Lower leg skin (tissue), 3 donors: ENCODE data around the gene FLNB.

Experiments
- POLR2A ChIP-seq, 2 donors: fragments of 450-650 bp; IDR thresholded peaks; one replicate each; pipeline ENCODE4 v1.6.1; 2016 to 2017; ENCODE audit warnings: antibody characterized with exemption in 2 of 2, mild to moderate bottlenecking in 1 of 2, moderate library complexity in 1 of 2
- TF ChIP-seq, protein P1 (sequence below), 3 donors: fragments of 450-650 bp; IDR thresholded peaks; one replicate each; pipeline ENCODE4 v1.5.1; 2016; ENCODE audit warnings: antibody characterized with exemption in 3 of 3, mild to moderate bottlenecking in 3 of 3, moderate library complexity in 2 of 3

- TF ChIP-seq, protein P1, sequence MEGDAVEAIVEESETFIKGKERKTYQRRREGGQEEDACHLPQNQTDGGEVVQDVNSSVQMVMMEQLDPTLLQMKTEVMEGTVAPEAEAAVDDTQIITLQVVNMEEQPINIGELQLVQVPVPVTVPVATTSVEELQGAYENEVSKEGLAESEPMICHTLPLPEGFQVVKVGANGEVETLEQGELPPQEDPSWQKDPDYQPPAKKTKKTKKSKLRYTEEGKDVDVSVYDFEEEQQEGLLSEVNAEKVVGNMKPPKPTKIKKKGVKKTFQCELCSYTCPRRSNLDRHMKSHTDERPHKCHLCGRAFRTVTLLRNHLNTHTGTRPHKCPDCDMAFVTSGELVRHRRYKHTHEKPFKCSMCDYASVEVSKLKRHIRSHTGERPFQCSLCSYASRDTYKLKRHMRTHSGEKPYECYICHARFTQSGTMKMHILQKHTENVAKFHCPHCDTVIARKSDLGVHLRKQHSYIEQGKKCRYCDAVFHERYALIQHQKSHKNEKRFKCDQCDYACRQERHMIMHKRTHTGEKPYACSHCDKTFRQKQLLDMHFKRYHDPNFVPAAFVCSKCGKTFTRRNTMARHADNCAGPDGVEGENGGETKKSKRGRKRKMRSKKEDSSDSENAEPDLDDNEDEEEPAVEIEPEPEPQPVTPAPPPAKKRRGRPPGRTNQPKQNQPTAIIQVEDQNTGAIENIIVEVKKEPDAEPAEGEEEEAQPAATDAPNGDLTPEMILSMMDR (IDR thresholded peaks at IDR 0.05): no peak
- TF ChIP-seq POLR2A (IDR thresholded peaks at IDR 0.05): no peak
Measured at GRCh38 chr3:58160399-58160798, 152.2 kb downstream of the FLNB start.
